ENCODE data around the gene LPP.

GRCh38 chr3:188396900-188397299, 242.9 kb downstream of the LPP start:
- TF ChIP-seq CTCF (conservative IDR thresholded peaks at IDR 0.05; ENCODE audit: low read depth, low read length) (no peak), CHD1 (IDR thresholded peaks at IDR 0.05; ENCODE audit: low read depth, low read length) (no peak), POLR2A (IDR thresholded peaks at IDR 0.05; ENCODE audit: low read depth, low read length) (no peak), RAD21 (IDR thresholded peaks at IDR 0.05; ENCODE audit: low read length) (no peak), SMC3 (IDR thresholded peaks at IDR 0.05; ENCODE audit: low read depth, low read length) (no peak), RCOR1 (IDR thresholded peaks at IDR 0.05; ENCODE audit: insufficient replicate concordance, low read length) (no peak), USF2 (IDR thresholded peaks at IDR 0.05; ENCODE audit: low read depth, low read length) (no peak), ELK1 (IDR thresholded peaks at IDR 0.05; ENCODE audit: borderline replicate concordance, low read depth, low read length) (no peak), RFX5 (IDR thresholded peaks at IDR 0.05; ENCODE audit: low read depth, low read length) (no peak)
